Neural cell (in vitro differentiated cells): ENCODE results near the gene SCNN1A. TPM values are rescaled to one million over a fixed set of nuclear protein-coding genes. Genes with fewer than 3 reads are reported as not detected.

Experiments
- H2AFZ ChIP-seq: fragments of 200-600, 300-800 bp; sonication (generic), shearing (Covaris generic); 2 replicates; pipeline ENCODE4 v1.6.0; 2014; ENCODE audit warnings: low read depth, mild to moderate bottlenecking, antibody characterized with exemption, low read length, moderate library complexity
- H3F3A ChIP-seq: fragments of 200-600 bp; shearing (Covaris generic); 2 replicates; pipeline ENCODE4 v1.6.1; 2016; ENCODE audit warnings: mild to moderate bottlenecking, moderate library complexity, mixed read lengths, antibody characterized with exemption, low read length; ENCODE audit not compliant: insufficient read depth, poor library complexity, severe bottlenecking
- H3K27ac ChIP-seq: fragments of 200-600, 300-800 bp; sonication (generic), shearing (Covaris generic); 2 replicates; pipeline ENCODE4 v1.5.1; 2014; ENCODE audit warnings: mild to moderate bottlenecking, low read length, moderate library complexity
- H3K27me3 ChIP-seq: fragments of 300-800, 200-600 bp; sonication (generic), shearing (Covaris generic); 2 replicates; pipeline ENCODE4 v1.6.0; 2014; ENCODE audit warnings: mild to moderate bottlenecking, low read depth, low read length, moderate library complexity; ENCODE audit not compliant: insufficient read depth
- H3K36me3 ChIP-seq: fragments of 300-800, 200-600 bp; sonication (generic), shearing (Covaris generic); 2 replicates; pipeline ENCODE4 v1.5.1; 2014; ENCODE audit warnings: mild to moderate bottlenecking, antibody characterized with exemption, low read length, moderate library complexity; ENCODE audit not compliant: insufficient read depth
- H3K4me2 ChIP-seq: fragments of 300-800, 200-600 bp; sonication (generic), shearing (Covaris generic); 2 replicates; pipeline ENCODE4 v1.6.0; 2014; ENCODE audit warnings: mild to moderate bottlenecking, low read length
- H3K4me3 ChIP-seq: fragments of 300-800, 200-600 bp; sonication (generic), shearing (Covaris generic); 2 replicates; pipeline ENCODE4 v1.5.1; 2014; ENCODE audit warnings: mild to moderate bottlenecking, low read length, moderate library complexity
- H3K79me2 ChIP-seq: fragments of 200-600 bp; shearing (Covaris generic); replicated peaks from 2 replicates; pipeline ENCODE4 v1.6.0; 2014; ENCODE audit warnings: mild to moderate bottlenecking, low read length, moderate library complexity; ENCODE audit not compliant: insufficient read depth
- H3K9ac ChIP-seq: fragments of 300-800, 200-600 bp; sonication (generic), shearing (Covaris generic); 2 replicates; pipeline ENCODE4 v1.6.1; 2016; ENCODE audit warnings: mild to moderate bottlenecking, low read length, mixed read lengths
- H3K9me2 ChIP-seq: fragments of 200-600 bp; shearing (Covaris generic); 2 replicates; pipeline ENCODE4 v1.6.1; 2016; ENCODE audit warnings: mild to moderate bottlenecking, low read length, mixed read lengths; ENCODE audit not compliant: insufficient read depth
- H3K9me3 ChIP-seq: fragments of 200-600, 300-800 bp; sonication (generic), shearing (Covaris generic); 2 replicates; pipeline ENCODE4 v1.6.1; 2016; ENCODE audit warnings: mild to moderate bottlenecking, mixed run types, low read length, moderate library complexity, mixed read lengths
- H4K20me1 ChIP-seq: fragments of 200-600 bp; shearing (Covaris generic); 2 replicates; pipeline ENCODE4 v1.6.1; 2016; ENCODE audit warnings: mild to moderate bottlenecking, mixed run types; ENCODE audit not compliant: insufficient read depth
- CTCF ChIP-seq: fragments of 450-650 bp; IDR thresholded peaks from 2 replicates; pipeline ENCODE4 v1.5.1; 2014; ENCODE audit warnings: antibody characterized with exemption, mild to moderate bottlenecking, moderate library complexity; ENCODE audit not compliant: poor library complexity, severe bottlenecking
- EP300 ChIP-seq: fragments of 450-650 bp; conservative IDR thresholded peaks from 2 replicates; pipeline ENCODE4 v1.6.1; 2014; ENCODE audit warnings: antibody characterized with exemption, mild to moderate bottlenecking, moderate library complexity; ENCODE audit not compliant: poor library complexity, severe bottlenecking
- EZH2 ChIP-seq: fragments of 200-600, 300-800 bp; shearing (Covaris generic), sonication (generic); IDR thresholded peaks from 2 replicates; pipeline ENCODE4 v1.6.1; 2014; ENCODE audit warnings: antibody characterized with exemption, low read length, borderline replicate concordance, mild to moderate bottlenecking; ENCODE audit not compliant: insufficient read depth, poor library complexity, severe bottlenecking
- MXI1 ChIP-seq: fragments of 450-650 bp; conservative IDR thresholded peaks from 2 replicates; pipeline ENCODE4 v1.6.1; 2014; ENCODE audit warnings: antibody characterized with exemption, mild to moderate bottlenecking; ENCODE audit not compliant: poor library complexity, severe bottlenecking
- POLR2AphosphoS5 ChIP-seq: IDR thresholded peaks from 2 replicates; pipeline ENCODE4 v1.6.1; 2012
- RAD21 ChIP-seq: fragments of 450-650 bp; conservative IDR thresholded peaks from 2 replicates; pipeline ENCODE4 v1.6.1; 2014; ENCODE audit warnings: antibody characterized with exemption, mild to moderate bottlenecking, moderate library complexity
- SMC3 ChIP-seq: fragments of 450-650 bp; conservative IDR thresholded peaks from 2 replicates; pipeline ENCODE4 v1.6.1; 2014; ENCODE audit warnings: antibody characterized with exemption, mild to moderate bottlenecking, moderate library complexity; ENCODE audit not compliant: poor library complexity
- TAF1 ChIP-seq: IDR thresholded peaks from 2 replicates; pipeline ENCODE4 v1.6.1; 2012; ENCODE audit warnings: low read depth
- polyA plus RNA-seq: library from polyadenylated mRNA; depleted of rRNA; stranded (reverse); fragments of >200 nt; gene quantifications from 2 replicates; pipeline ENCODE4 v1.2.3, GENCODE V29; 2014
- TF ChIP-seq, protein P1 (sequence below): IDR thresholded peaks from 2 replicates; pipeline ENCODE4 v1.6.1; 2012; ENCODE audit warnings: borderline replicate concordance

The SCNN1A gene
- polyA plus RNA-seq, 1 donor from 2014 or later: not detected

DNA sequence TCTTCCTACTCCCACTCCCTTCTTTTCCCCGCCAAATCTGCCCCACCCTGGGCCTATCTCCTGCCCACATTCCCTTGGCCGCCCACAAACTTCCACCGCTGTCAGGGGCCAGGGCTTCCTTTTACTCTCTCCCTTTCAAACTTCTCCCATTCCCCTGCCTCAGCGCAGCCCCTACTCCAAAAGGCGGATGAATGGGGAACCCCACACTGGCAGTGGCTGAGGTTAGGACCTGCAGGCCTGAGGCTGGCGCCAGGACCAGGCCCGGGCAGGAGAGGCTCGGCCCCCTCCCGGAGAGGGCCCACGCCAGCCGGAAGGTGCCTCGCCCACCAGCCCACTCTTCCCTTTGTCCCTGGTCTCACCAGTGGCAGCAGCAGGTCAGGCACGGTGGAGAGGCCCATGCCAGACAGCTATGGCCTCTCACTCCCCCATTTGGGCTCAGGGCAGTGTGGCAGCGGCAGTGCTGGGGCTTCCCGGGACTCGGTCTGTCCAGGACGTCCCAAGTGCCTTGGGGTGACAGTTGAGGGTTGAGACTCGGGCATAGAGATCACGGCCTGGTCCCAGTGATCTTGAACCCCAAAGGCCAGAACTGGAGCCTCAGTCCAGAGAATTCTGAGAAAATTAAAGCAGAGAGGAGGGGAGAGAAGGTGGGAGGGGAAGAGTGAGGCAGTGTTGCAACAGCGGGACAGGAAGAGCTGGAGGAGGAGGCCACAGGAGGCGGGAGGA is 33.8 kb downstream of the SCNN1A start, which contains the start of gene TNFRSF1A:
Gene TNFRSF1A (minus strand): TSS at position 660 of the 723 bp plus-strand sequence. CDS start 262 bp downstream, at position 398.
- Histone ChIP-seq H3K79me2 (no peaks in the 10 kb centered on the region), H2AFZ (peak within 1 kb of the TSS; percentile 40)

GRCh38 chr12:6340745-6341416 is 34.5 kb downstream of the SCNN1A start:
- no peak overlapping the region for H2AFZ ChIP-seq
- no peaks in the 10 kb centered on the region for H3K36me3 ChIP-seq
- no peaks in the 10 kb centered on the region for H4K20me1 ChIP-seq

More for the DNA sequence above, 33.8 kb downstream of the SCNN1A start, which contains the start of gene TNFRSF1A:
- H3K4me3 ChIP-seq: peak within 1 kb of the TSS; percentile 60
- H3F3A ChIP-seq: no peaks in the 10 kb centered on the region
- TF ChIP-seq EP300: no peak
- no peak for TF ChIP-seq CTCF
- no peak for TF ChIP-seq EZH2
- no peak for TF ChIP-seq MXI1
- no peak for TF ChIP-seq SMC3
- no peak for TF ChIP-seq TAF1
- TF ChIP-seq, protein P1, sequence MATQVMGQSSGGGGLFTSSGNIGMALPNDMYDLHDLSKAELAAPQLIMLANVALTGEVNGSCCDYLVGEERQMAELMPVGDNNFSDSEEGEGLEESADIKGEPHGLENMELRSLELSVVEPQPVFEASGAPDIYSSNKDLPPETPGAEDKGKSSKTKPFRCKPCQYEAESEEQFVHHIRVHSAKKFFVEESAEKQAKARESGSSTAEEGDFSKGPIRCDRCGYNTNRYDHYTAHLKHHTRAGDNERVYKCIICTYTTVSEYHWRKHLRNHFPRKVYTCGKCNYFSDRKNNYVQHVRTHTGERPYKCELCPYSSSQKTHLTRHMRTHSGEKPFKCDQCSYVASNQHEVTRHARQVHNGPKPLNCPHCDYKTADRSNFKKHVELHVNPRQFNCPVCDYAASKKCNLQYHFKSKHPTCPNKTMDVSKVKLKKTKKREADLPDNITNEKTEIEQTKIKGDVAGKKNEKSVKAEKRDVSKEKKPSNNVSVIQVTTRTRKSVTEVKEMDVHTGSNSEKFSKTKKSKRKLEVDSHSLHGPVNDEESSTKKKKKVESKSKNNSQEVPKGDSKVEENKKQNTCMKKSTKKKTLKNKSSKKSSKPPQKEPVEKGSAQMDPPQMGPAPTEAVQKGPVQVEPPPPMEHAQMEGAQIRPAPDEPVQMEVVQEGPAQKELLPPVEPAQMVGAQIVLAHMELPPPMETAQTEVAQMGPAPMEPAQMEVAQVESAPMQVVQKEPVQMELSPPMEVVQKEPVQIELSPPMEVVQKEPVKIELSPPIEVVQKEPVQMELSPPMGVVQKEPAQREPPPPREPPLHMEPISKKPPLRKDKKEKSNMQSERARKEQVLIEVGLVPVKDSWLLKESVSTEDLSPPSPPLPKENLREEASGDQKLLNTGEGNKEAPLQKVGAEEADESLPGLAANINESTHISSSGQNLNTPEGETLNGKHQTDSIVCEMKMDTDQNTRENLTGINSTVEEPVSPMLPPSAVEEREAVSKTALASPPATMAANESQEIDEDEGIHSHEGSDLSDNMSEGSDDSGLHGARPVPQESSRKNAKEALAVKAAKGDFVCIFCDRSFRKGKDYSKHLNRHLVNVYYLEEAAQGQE: no peak
- TF ChIP-seq POLR2AphosphoS5: no peak
- TF ChIP-seq RAD21: no peak
- H3K36me3 ChIP-seq: no peaks in the 10 kb centered on the region
- no peak within 1 kb of the TSS for H3K4me2 ChIP-seq
- no peaks in the 10 kb centered on the region for H3K9me3 ChIP-seq
- no peaks in the 10 kb centered on the region for H3K9me2 ChIP-seq
- no peaks in the 10 kb centered on the region for H3K27me3 ChIP-seq
- peak within 1 kb of the TSS; percentile 54 for H3K9ac ChIP-seq
- no peaks in the 10 kb centered on the region for H4K20me1 ChIP-seq
- H3K27ac ChIP-seq: no peak within 1 kb of the TSS

More at GRCh38 chr12:6340745-6341416, 34.5 kb downstream of the SCNN1A start:
- Histone ChIP-seq H3K9ac (peak overlapping the region; percentile 54), H3K4me2 (no peak overlapping the region), H3K9me2 (no peaks in the 10 kb centered on the region), H3K27me3 (no peaks in the 10 kb centered on the region), H3K4me3 (peak overlapping the region; percentile 60), H3K9me3 (no peaks in the 10 kb centered on the region), H3F3A (no peaks in the 10 kb centered on the region), H3K27ac (no peak overlapping the region), H3K79me2 (no peaks in the 10 kb centered on the region)
- TF ChIP-seq EZH2: no peak
- TF ChIP-seq RAD21: no peak
- no peak for TF ChIP-seq TAF1
- no peak for TF ChIP-seq CTCF
- TF ChIP-seq, protein P1: no peak
